ENCODE measurements around the gene GNG12. TPM values are rescaled to one million over a fixed set of nuclear protein-coding genes. Genes with fewer than 3 reads are reported as not detected.

Gene GNG12
- total RNA-seq, 6 donors from 2014 or later, result 14.3 to 54.6 (median 45.1) TPM

DNA sequence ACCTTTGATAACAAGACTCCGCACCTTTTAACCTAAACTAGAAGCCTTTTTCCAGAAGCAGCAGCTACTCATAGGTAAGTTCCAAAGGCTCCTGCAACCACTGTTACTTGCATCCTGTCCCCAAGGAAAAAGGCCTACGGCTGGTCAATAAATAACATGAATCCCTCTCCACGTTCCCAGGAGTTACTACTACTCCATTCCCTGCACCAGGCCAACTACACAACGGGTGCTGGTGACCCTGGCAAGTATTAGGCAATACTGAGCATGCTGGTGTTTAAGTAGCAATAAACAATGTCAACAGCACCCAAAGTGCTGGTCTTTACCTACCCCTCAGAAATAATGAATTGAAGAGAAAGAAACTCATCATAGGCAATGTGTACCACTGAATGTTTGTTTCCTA lies 7.7 kb downstream of the GNG12 start:
- no peaks in the 10 kb centered on the region for H3K36me3 ChIP-seq
- ATAC-seq (ENCODE audit: low FRiP score in 2 of 2) (no peak), DNase-seq (no peak)
- no peak overlapping the region for H3K4me3 ChIP-seq
- no peak overlapping the region for H3K27ac ChIP-seq
- H3K9me3 ChIP-seq, result no peaks in the 10 kb centered on the region
- TF ChIP-seq POLR2AphosphoS5 (IDR thresholded peaks at IDR 0.05), result no peak
- TF ChIP-seq POLR2A (IDR thresholded peaks at IDR 0.05), result no peak
- TF ChIP-seq, protein P1, sequence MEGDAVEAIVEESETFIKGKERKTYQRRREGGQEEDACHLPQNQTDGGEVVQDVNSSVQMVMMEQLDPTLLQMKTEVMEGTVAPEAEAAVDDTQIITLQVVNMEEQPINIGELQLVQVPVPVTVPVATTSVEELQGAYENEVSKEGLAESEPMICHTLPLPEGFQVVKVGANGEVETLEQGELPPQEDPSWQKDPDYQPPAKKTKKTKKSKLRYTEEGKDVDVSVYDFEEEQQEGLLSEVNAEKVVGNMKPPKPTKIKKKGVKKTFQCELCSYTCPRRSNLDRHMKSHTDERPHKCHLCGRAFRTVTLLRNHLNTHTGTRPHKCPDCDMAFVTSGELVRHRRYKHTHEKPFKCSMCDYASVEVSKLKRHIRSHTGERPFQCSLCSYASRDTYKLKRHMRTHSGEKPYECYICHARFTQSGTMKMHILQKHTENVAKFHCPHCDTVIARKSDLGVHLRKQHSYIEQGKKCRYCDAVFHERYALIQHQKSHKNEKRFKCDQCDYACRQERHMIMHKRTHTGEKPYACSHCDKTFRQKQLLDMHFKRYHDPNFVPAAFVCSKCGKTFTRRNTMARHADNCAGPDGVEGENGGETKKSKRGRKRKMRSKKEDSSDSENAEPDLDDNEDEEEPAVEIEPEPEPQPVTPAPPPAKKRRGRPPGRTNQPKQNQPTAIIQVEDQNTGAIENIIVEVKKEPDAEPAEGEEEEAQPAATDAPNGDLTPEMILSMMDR (IDR thresholded peaks at IDR 0.05), result no peak
- TF ChIP-seq EP300 (IDR thresholded peaks at IDR 0.05), result no peak
- WGBS, 2 donors, result 82 to 91% methylated on average over 4 of the region's 4 CpGs
- H3K27me3 ChIP-seq, result no peaks in the 10 kb centered on the region
- H3K4me1 ChIP-seq, result peaks cover 0 to 8% (median 2%) of the 10 kb centered on the region in 4 donors

DNA sequence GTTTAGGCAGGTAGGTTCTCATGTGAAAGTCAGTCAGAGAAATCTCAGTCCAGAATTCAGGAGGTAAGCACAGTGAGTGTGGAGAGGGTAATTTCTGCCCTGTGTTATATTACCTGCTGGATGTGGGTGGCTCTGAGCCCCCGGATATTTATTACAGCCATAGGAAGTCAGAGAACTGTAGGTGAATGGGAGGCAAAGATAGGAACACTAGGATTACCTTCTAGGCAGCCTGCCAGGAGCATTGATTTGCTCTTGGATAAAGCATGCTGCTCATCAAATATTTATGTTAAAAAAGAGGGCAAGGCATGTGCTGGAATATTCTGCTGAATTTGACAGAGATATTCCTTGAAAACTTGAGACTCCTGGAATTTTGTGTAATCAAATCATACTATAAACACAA lies 8.5 kb downstream of the GNG12 start:
- DNase-seq (no peak), ATAC-seq (ENCODE audit: low FRiP score in 2 of 2) (no peak)
- no peaks in the 10 kb centered on the region for H3K27me3 ChIP-seq
- H3K9me3 ChIP-seq, result no peaks in the 10 kb centered on the region
- TF ChIP-seq, protein P1 (IDR thresholded peaks at IDR 0.05), result no peak
- no peak for TF ChIP-seq EP300 (IDR thresholded peaks at IDR 0.05)
- no peak for TF ChIP-seq POLR2AphosphoS5 (IDR thresholded peaks at IDR 0.05)
- no peak for TF ChIP-seq POLR2A (IDR thresholded peaks at IDR 0.05)
- 69 to 70% methylated on average over 1 of the region's 1 CpG for WGBS, 2 donors
- H3K4me3 ChIP-seq, result no peak overlapping the region
- H3K36me3 ChIP-seq, result no peaks in the 10 kb centered on the region
- H3K27ac ChIP-seq, result no peak overlapping the region
- H3K4me1 ChIP-seq, result peaks cover 0 to 7% (median 0%) of the 10 kb centered on the region in 4 donors

DNA sequence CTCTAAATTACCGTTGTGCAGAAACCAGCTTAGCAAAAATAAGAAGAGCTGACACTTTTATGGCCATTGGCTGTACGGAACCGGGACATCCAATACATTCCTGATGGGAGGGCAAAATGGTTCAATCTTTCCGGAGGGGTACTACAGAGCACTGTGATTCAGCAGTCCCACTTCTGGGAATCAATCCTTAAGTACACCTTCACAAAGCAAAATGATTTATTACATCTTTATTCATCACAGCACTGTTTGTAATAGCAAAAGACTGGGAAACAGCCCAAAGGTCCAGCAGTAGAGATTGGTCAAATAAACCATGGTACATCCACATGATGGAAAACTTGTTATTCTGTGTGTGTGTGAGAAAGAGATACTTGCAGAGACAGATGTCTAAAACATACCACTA lies 9.7 kb downstream of the GNG12 start:
- ATAC-seq (ENCODE audit: low FRiP score in 2 of 2) (no peak), DNase-seq (no peak)
- Histone ChIP-seq H3K27me3 (no peaks in the 10 kb centered on the region), H3K4me3 (no peak overlapping the region), H3K27ac (no peak overlapping the region), H3K4me1 (peaks cover 0 to 7% (median 0%) of the 10 kb centered on the region in 4 donors), H3K36me3 (no peaks in the 10 kb centered on the region), H3K9me3 (no peaks in the 10 kb centered on the region)
- WGBS, 2 donors, result 91 to 96% methylated on average over 4 of the region's 4 CpGs
- TF ChIP-seq POLR2A (IDR thresholded peaks at IDR 0.05) (no peak), EP300 (IDR thresholded peaks at IDR 0.05) (no peak), POLR2AphosphoS5 (IDR thresholded peaks at IDR 0.05) (no peak)
- TF ChIP-seq, protein P1 (IDR thresholded peaks at IDR 0.05), result no peak

DNA sequence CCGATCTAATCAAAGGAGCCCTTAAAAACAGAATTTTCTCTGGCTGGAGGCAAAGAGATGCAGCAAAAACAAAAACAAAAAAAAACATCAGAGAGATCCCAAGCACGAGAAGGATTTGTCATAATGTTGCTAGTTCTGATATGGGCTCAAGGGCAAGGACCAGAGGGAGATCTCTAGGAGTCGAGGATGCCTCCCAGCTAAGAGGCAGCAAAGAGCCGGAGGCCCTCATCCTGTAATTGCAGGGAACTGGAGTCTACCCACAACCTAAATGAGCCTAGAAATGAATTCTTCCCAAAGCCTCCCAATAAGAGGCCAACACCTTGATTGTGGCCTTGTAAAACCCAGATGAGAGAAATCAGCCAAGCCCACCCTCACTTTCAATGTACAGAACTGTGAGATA lies 12.0 kb downstream of the GNG12 start:
- WGBS, 2 donors, result 90 to 93% methylated on average over 4 of the region's 4 CpGs
- Histone ChIP-seq H3K27ac (no peak overlapping the region), H3K27me3 (no peaks in the 10 kb centered on the region), H3K9me3 (no peaks in the 10 kb centered on the region), H3K4me1 (peaks cover 0 to 12% (median 0%) of the 10 kb centered on the region in 4 donors), H3K36me3 (no peaks in the 10 kb centered on the region), H3K4me3 (no peak overlapping the region)
- DNase-seq (no peak), ATAC-seq (ENCODE audit: low FRiP score in 2 of 2) (no peak)
- TF ChIP-seq EP300 (IDR thresholded peaks at IDR 0.05) (no peak), POLR2A (IDR thresholded peaks at IDR 0.05) (no peak), POLR2AphosphoS5 (IDR thresholded peaks at IDR 0.05) (no peak)
- TF ChIP-seq, protein P1 (IDR thresholded peaks at IDR 0.05), result no peak

DNA sequence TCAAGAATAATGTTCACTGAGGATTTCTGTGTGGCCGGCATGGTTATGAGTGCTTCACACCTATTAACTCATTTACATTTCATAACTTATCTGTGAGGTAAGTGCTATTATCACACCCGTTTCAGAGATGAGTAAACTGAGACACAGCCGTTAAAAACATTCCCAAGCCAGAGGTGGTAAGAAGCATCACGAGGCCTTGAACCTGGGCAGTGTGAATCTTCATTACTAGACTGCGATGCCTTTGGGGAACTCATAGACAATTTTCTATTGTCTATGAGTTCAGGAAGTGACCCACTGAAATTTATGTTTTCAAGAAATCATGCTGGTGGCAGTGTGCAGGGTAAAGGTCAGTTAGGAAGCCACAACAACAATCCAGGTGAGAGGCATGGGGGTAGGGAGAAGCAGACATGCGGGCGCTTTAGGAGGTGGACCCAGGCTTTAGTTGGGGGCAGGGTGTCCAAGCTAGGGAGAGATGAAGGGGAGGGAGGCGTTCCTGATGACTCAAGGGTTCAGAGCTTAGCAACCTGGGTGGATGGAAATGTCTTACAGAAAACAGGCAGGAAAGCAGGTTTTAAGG lies 14.5 kb downstream of the GNG12 start:
- ATAC-seq (ENCODE audit: low FRiP score in 2 of 2) (no peak), DNase-seq (no peak)
- WGBS, 2 donors, result 89 to 90% methylated on average over 8 of the region's 8 CpGs
- Histone ChIP-seq H3K27me3 (no peaks in the 10 kb centered on the region), H3K9me3 (no peaks in the 10 kb centered on the region), H3K4me1 (peaks cover under 1 to 17% (median 12%) of the 10 kb centered on the region in 4 donors), H3K4me3 (no peak overlapping the region), H3K36me3 (no peaks in the 10 kb centered on the region), H3K27ac (no peak overlapping the region)
- TF ChIP-seq POLR2AphosphoS5 (IDR thresholded peaks at IDR 0.05) (no peak), POLR2A (IDR thresholded peaks at IDR 0.05) (no peak), EP300 (IDR thresholded peaks at IDR 0.05) (no peak)
- TF ChIP-seq, protein P1 (IDR thresholded peaks at IDR 0.05), result no peak

Measured in upper lobe of left lung (tissue), 6 donors.